ENCODE data around the gene PXDN. TPM values are rescaled to one million over a fixed set of nuclear protein-coding genes. Genes with fewer than 3 reads are reported as not detected.
A peak's percentile ranks its signal among the peaks of the same experiment; 100 is the strongest.

The PXDN gene
- total and polyA plus RNA-seq, 7 donors = 4.1 to 15.4 (median 9.4) TPM

DNA sequence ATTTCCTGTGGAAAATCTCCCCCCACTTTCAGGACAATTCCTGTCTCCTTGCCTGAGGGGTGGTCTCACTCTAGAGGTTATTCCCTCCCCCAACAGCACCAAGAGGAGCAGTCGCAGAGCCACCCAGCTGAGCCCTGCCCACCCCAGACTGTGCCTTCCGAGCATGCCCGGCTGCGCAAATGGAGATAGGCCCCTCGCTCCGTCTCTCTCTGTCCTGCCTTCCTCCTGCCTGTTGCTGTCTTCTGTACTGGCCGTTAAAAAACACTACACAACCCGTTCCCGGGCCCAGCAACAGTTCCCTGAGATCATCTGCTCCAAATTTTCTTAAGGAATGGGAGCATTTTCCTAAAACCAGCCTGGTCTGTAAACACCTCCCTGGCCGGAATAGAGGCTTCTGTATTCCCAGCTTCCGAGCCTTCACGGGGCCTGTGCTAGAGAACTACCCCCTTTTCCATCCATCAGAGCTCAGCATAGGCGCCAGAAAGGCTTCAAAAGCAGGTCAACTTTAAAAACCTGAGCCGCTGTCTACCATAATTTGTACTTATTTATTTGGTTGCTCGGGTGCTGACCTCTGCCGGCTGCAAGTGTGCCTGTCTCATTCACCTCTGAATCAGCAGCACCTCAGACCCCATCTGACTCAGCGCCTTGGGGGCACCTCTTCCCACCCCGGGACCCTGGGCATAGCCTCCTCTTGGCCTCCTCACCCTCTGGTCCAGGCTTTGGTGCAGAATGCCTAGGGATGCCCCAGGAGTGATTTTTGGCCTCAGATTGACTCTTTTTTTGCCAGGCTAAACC, 159.4 kb downstream of the PXDN start:
- Histone ChIP-seq H3K27ac (no peak overlapping the region), H3K4me3 (no peak overlapping the region), H3K36me3 (ENCODE audit: insufficient read depth in 1 of 2, low read depth in 1 of 2) (no peaks in the 10 kb centered on the region), H3K4me1 (no peaks in the 10 kb centered on the region), H3K27me3 (ENCODE audit: insufficient read depth in 3 of 3, low read length in 2 of 3) (peaks cover 0 to 8% (median 0%) of the 10 kb centered on the region in 3 donors), H3K9me3 (no peaks in the 10 kb centered on the region)
- 89 to 92% (median 89%) methylated on average over 17 to 18 of the region's 18 CpGs for WGBS, 3 donors
- DNase-seq = no peak
- intact Hi-C loops (cut with DNase I) = no loop called here
- no peak for TF ChIP-seq CTCF (IDR thresholded peaks at IDR 0.05)
- ATAC-seq = no peak

GRCh38 chr2:1584051-1584531, 160.2 kb downstream of the PXDN start:
- no peak for TF ChIP-seq CTCF (IDR thresholded peaks at IDR 0.05)
- H3K27ac ChIP-seq = no peak overlapping the region
- WGBS, 3 donors = 91 to 93% (median 92%) methylated on average over 20 to 21 of the region's 21 CpGs
- DNase-seq (peak in 1 of 2 donors; percentile 23), ATAC-seq (no peak)
- H3K4me1 ChIP-seq = no peaks in the 10 kb centered on the region
- H3K27me3 ChIP-seq (ENCODE audit: insufficient read depth in 3 of 3, low read length in 2 of 3) = peaks cover 0 to 5% (median 0%) of the 10 kb centered on the region in 3 donors
- no peaks in the 10 kb centered on the region for H3K36me3 ChIP-seq (ENCODE audit: insufficient read depth in 1 of 2, low read depth in 1 of 2)
- H3K4me3 ChIP-seq = no peak overlapping the region
- H3K9me3 ChIP-seq = no peaks in the 10 kb centered on the region
- intact Hi-C loops (cut with DNase I) = no loop called here

DNA sequence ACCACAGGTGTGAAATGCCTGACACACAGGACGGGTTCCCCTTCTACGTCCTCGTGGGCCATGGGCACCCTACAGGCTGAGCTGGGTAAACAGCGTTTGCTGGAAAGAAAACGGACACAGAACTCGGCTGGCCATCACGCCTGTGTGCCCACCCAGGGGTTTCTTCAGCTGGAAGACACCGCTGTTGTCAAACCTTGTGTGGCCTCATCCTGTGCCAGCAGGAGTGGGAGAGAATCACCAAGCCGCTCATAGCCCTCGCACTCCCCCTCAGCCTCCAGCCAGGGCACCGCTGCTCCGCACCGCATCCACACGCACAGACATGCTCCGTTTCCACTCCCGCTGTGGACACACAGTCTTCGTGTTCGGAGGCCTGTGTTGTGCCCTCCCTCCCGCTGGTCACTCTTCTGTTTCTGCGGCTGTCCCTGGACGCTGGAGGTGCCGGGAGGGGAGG, 161.4 kb downstream of the PXDN start:
- no peak overlapping the region for H3K27ac ChIP-seq
- ATAC-seq (no peak), DNase-seq (peak in 1 of 2 donors; percentile 23)
- no peaks in the 10 kb centered on the region for H3K27me3 ChIP-seq (ENCODE audit: insufficient read depth in 3 of 3, low read length in 2 of 3)
- no peaks in the 10 kb centered on the region for H3K4me1 ChIP-seq
- no peaks in the 10 kb centered on the region for H3K9me3 ChIP-seq
- intact Hi-C loops (cut with DNase I) = no loop called here
- no peaks in the 10 kb centered on the region for H3K36me3 ChIP-seq (ENCODE audit: insufficient read depth in 1 of 2, low read depth in 1 of 2)
- no peak for TF ChIP-seq CTCF (IDR thresholded peaks at IDR 0.05)
- H3K4me3 ChIP-seq = no peak overlapping the region
- WGBS, 3 donors = 88 to 89% (median 89%) methylated on average over 17 to 22 of the region's 22 CpGs

- TF ChIP-seq CTCF (IDR thresholded peaks at IDR 0.05) = no peak
- DNase-seq = peak in 1 of 2 donors; percentile 3
- Histone ChIP-seq H3K4me3 (no peak overlapping the region), H3K27ac (no peak overlapping the region), H3K27me3 (ENCODE audit: insufficient read depth in 3 of 3, low read length in 2 of 3) (no peaks in the 10 kb centered on the region), H3K9me3 (no peaks in the 10 kb centered on the region), H3K4me1 (no peaks in the 10 kb centered on the region), H3K36me3 (ENCODE audit: insufficient read depth in 1 of 2, low read depth in 1 of 2) (no peaks in the 10 kb centered on the region)
- intact Hi-C loops (cut with DNase I) = no loop called here
- 61 to 69% (median 62%) methylated on average over 10 of the region's 10 CpGs for WGBS, 3 donors
- ATAC-seq = no peak
Measured at GRCh38 chr2:1581965-1582625, 162.2 kb downstream of the PXDN start.
